Trophoblast cell (in vitro differentiated cells and primary cell): ENCODE measurements around the gene AKAP6.

Experiments used
- DNase-seq, 2 donors: peaks; one replicate each; pipeline ENCODE4 v3.0.0-alpha.2; 2016
- H2AFZ ChIP-seq: 2 replicates; pipeline ENCODE4 v1.6.1; 2013; ENCODE audit warnings: low read length, moderate library complexity, mild to moderate bottlenecking; ENCODE audit not compliant: insufficient read depth, poor library complexity
- H2AK5ac ChIP-seq: 2 replicates; pipeline ENCODE4 v1.6.1; 2013; ENCODE audit warnings: mild to moderate bottlenecking, low read length
- H2BK120ac ChIP-seq: 2 replicates; pipeline ENCODE4 v1.6.1; 2013; ENCODE audit warnings: low read length, mild to moderate bottlenecking, moderate library complexity; ENCODE audit not compliant: insufficient read depth, poor library complexity
- H2BK12ac ChIP-seq: 2 replicates; pipeline ENCODE4 v1.6.1; 2013; ENCODE audit warnings: mild to moderate bottlenecking, low read length, moderate library complexity
- H2BK5ac ChIP-seq: 2 replicates; pipeline ENCODE4 v1.6.1; 2013; ENCODE audit warnings: low read length, low read depth, moderate library complexity, mild to moderate bottlenecking; ENCODE audit not compliant: poor library complexity
- H3K14ac ChIP-seq: 2 replicates; pipeline ENCODE4 v1.6.1; 2013; ENCODE audit warnings: mild to moderate bottlenecking, low read length
- H3K18ac ChIP-seq: 2 replicates; pipeline ENCODE4 v1.6.1; 2013; ENCODE audit warnings: mild to moderate bottlenecking, low read length
- H3K23ac ChIP-seq: 2 replicates; pipeline ENCODE4 v1.6.1; 2013; ENCODE audit warnings: low read length
- H3K27ac ChIP-seq: 2 replicates; pipeline ENCODE4 v1.5.1; 2013; ENCODE audit warnings: low read depth, mild to moderate bottlenecking, inconsistent platforms, low read length, moderate library complexity
- H3K27me3 ChIP-seq: 2 replicates; pipeline ENCODE4 v1.6.1; 2013; ENCODE audit warnings: inconsistent platforms, mild to moderate bottlenecking, low read length, moderate library complexity; ENCODE audit not compliant: insufficient read depth
- H3K36me3 ChIP-seq, 2 experiments: 1 replicate in 1 of 2; 2 replicates in 1 of 2; pipeline ENCODE4 v1.6.1; 2013; ENCODE audit warnings: low read length in 2 of 2, mild to moderate bottlenecking in 2 of 2, moderate library complexity in 1 of 2; ENCODE audit not compliant: insufficient read depth in 2 of 2, control insufficient read depth in 1 of 2
- H3K4ac ChIP-seq: 2 replicates; pipeline ENCODE4 v1.6.1; 2013; ENCODE audit warnings: low read depth, mild to moderate bottlenecking, low read length, moderate library complexity
- H3K4me1 ChIP-seq, 2 experiments: 1 replicate in 1 of 2; 2 replicates in 1 of 2; pipeline ENCODE4 v1.6.1; 2013; ENCODE audit warnings: low read length in 2 of 2, mild to moderate bottlenecking in 2 of 2, moderate library complexity in 1 of 2; ENCODE audit not compliant: insufficient read depth in 2 of 2, control insufficient read depth in 1 of 2
- H3K4me2 ChIP-seq: 2 replicates; pipeline ENCODE4 v1.6.1; 2013; ENCODE audit warnings: inconsistent platforms, mild to moderate bottlenecking, low read length, moderate library complexity
- H3K4me3 ChIP-seq: 2 replicates; pipeline ENCODE4 v1.5.1; 2013; ENCODE audit warnings: mild to moderate bottlenecking, low read depth, low read length, inconsistent platforms
- H3K79me1 ChIP-seq: one replicate; pipeline ENCODE4 v1.6.1; 2013; ENCODE audit warnings: low read length
- H3K79me2 ChIP-seq: 2 replicates; pipeline ENCODE4 v1.6.1; 2013; ENCODE audit warnings: low read length, mild to moderate bottlenecking; ENCODE audit not compliant: control insufficient read depth, insufficient read depth, poor library complexity
- H3K9ac ChIP-seq: 2 replicates; pipeline ENCODE4 v1.6.1; 2013; ENCODE audit warnings: mild to moderate bottlenecking, low read length
- H3K9me3 ChIP-seq: 2 replicates; pipeline ENCODE4 v1.6.1; 2013; ENCODE audit warnings: low read depth, mild to moderate bottlenecking, control low read depth, inconsistent platforms, low read length; ENCODE audit not compliant: insufficient read depth
- H4K12ac ChIP-seq: 2 replicates; pipeline ENCODE4 v1.6.1; 2013; ENCODE audit warnings: low read depth, mild to moderate bottlenecking, low read length, moderate library complexity
- H4K8ac ChIP-seq: 2 replicates; pipeline ENCODE4 v1.6.1; 2013; ENCODE audit warnings: low read depth, mild to moderate bottlenecking, low read length, moderate library complexity
- H4K91ac ChIP-seq: one replicate; pipeline ENCODE4 v1.6.1; 2013; ENCODE audit warnings: low read depth, mild to moderate bottlenecking, low read length, moderate library complexity
- WGBS: extraction: QIAGEN DNeasy Blood & Tissue Kit; methylation state at CpG from one replicate; pipeline ENCODE4 v1.1.7; 2013; ENCODE audit warnings: missing lambda C conversion rate; ENCODE audit not compliant: insufficient read length, insufficient coverage; ENCODE audit errors: extremely low coverage; 5-methylcytosine and 5-hydroxymethylcytosine counted together

AKAP6 gene

DNA sequence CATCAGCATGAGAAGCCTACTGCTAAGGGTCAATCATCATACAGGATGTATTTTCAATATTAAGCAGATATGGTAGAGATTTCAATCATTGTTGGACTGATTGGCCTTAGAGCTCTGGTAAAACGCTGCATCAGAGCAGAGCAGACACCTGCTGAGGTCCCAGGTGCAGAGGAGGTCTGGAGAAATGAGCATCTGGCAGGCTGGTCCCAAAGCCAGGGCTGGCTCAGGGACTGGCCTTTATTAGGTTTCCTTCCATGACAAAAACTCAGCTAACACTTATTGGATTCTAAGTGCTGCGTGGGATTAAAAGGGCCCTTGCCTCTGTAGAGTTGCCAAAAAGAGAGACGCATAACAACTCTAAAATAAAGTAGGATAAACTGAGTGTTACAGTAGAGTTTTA lies 29.7 kb downstream of the AKAP6 start:
- Histone ChIP-seq H2BK5ac (no peak overlapping the region), H4K12ac (no peak overlapping the region), H2AFZ (no peak overlapping the region), H3K36me3 (no peaks in the 10 kb centered on the region), H3K4me2 (no peak overlapping the region), H2BK12ac (no peak overlapping the region), H3K14ac (no peak overlapping the region), H3K23ac (no peak overlapping the region), H3K4me1 (no peaks in the 10 kb centered on the region), H4K91ac (no peak overlapping the region), H3K79me2 (no peaks in the 10 kb centered on the region), H3K9ac (no peak overlapping the region), H3K18ac (no peak overlapping the region), H2AK5ac (no peak overlapping the region), H2BK120ac (no peak overlapping the region), H3K27ac (no peak overlapping the region), H3K9me3 (no peaks in the 10 kb centered on the region), H3K27me3 (no peaks in the 10 kb centered on the region), H4K8ac (no peak overlapping the region), H3K4me3 (no peak overlapping the region), H3K79me1 (no peaks in the 10 kb centered on the region), H3K4ac (no peak overlapping the region)
- WGBS, result no CpG with 5 or more reads among the region's 3 CpGs
- no peak for DNase-seq

DNA sequence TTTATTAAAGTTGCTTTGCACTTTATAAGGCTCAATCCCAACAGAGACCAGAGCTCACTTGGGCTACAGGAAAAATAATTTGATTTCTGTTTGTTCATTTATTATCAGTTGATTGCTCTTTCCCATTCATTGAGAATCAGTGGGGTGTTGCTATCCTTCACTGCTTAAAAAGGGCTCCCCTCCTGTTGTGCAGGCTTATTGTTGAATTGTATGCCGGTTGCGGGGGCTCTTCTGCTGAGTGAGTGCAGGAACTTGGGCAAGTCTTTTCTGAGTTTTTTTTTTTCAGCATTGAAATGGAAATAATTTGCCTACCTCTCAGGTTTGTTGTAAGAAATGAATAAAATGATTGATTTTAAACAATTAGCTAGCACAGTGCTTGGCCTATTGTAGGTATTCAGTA lies 32.6 kb downstream of the AKAP6 start:
- Histone ChIP-seq H4K8ac (no peak overlapping the region), H2BK12ac (no peak overlapping the region), H3K27me3 (no peaks in the 10 kb centered on the region), H3K79me2 (no peaks in the 10 kb centered on the region), H3K79me1 (peaks cover 4% of the 10 kb centered on the region), H3K14ac (no peak overlapping the region), H3K4ac (no peak overlapping the region), H3K18ac (no peak overlapping the region), H3K36me3 (no peaks in the 10 kb centered on the region), H3K9me3 (no peaks in the 10 kb centered on the region), H3K9ac (no peak overlapping the region), H2BK120ac (no peak overlapping the region), H3K23ac (no peak overlapping the region), H2BK5ac (no peak overlapping the region), H4K12ac (no peak overlapping the region), H3K27ac (no peak overlapping the region), H4K91ac (no peak overlapping the region), H3K4me2 (no peak overlapping the region), H3K4me1 (peaks cover 11% of the 10 kb centered on the region in 2 experiments), H3K4me3 (no peak overlapping the region), H2AK5ac (no peak overlapping the region), H2AFZ (no peak overlapping the region)
- DNase-seq, result no peak
- no CpG with 5 or more reads among the region's 2 CpGs for WGBS

DNA sequence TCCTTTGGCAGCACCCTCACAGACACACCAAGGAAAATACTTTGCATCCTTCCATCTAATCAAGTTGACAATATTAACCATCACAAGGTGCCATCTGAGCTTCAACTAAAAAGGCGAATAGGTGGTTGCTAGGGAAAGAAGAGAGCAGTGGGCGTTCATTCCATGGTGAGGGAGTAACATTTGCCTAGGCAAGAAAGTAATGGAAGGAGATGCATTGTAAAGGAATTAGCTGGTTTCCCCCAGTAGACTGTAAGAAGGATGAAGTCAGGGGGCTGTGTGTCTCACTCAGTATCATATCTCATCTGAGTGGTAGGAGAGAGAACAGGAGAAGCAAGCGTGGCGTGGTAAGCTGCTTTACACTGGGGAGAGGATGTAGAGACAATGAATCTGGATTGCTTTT lies 34.7 kb downstream of the AKAP6 start:
- Histone ChIP-seq H2BK12ac (no peak overlapping the region), H3K4me1 (peaks cover 11% of the 10 kb centered on the region in 2 experiments), H3K4ac (no peak overlapping the region), H2AK5ac (no peak overlapping the region), H2BK120ac (no peak overlapping the region), H4K8ac (no peak overlapping the region), H3K79me1 (peaks cover 4% of the 10 kb centered on the region), H3K9ac (no peak overlapping the region), H3K36me3 (no peaks in the 10 kb centered on the region), H2AFZ (no peak overlapping the region), H3K4me3 (no peak overlapping the region), H2BK5ac (no peak overlapping the region), H3K27ac (no peak overlapping the region), H3K14ac (no peak overlapping the region), H3K27me3 (no peaks in the 10 kb centered on the region), H3K18ac (no peak overlapping the region), H4K91ac (no peak overlapping the region), H3K23ac (no peak overlapping the region), H4K12ac (no peak overlapping the region), H3K79me2 (no peaks in the 10 kb centered on the region), H3K9me3 (no peaks in the 10 kb centered on the region), H3K4me2 (no peak overlapping the region)
- no peak for DNase-seq
- WGBS, result no CpG with 5 or more reads among the region's 4 CpGs

DNA sequence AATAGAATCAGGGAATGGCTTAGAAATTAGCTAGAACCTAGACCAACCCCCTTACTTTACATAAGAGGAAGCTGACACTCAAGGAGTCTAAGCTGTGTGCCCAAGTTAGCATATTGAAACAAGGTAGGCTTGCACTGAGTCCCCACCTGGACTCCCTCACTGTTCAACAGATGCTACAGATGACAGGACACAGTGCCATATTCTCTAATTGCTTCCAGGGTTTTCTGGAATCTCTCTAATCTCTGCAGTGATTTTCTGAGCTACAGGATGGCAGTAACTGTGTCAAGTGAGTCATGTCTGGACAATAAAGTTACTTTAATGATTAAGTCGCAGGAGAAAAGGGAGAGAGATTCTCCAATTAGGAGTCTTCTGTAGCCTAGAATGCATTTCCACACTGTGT lies 35.8 kb downstream of the AKAP6 start:
- Histone ChIP-seq H3K36me3 (no peaks in the 10 kb centered on the region), H3K4me2 (no peak overlapping the region), H2AK5ac (no peak overlapping the region), H3K4me3 (no peak overlapping the region), H3K23ac (no peak overlapping the region), H3K79me1 (peaks cover 4% of the 10 kb centered on the region), H4K12ac (no peak overlapping the region), H3K9me3 (no peaks in the 10 kb centered on the region), H3K27ac (no peak overlapping the region), H3K4ac (no peak overlapping the region), H2BK5ac (no peak overlapping the region), H3K4me1 (peaks cover 11% of the 10 kb centered on the region in 2 experiments), H3K9ac (no peak overlapping the region), H3K79me2 (no peaks in the 10 kb centered on the region), H3K14ac (no peak overlapping the region), H4K8ac (no peak overlapping the region), H4K91ac (no peak overlapping the region), H2AFZ (no peak overlapping the region), H3K27me3 (no peaks in the 10 kb centered on the region), H2BK12ac (no peak overlapping the region), H3K18ac (no peak overlapping the region), H2BK120ac (no peak overlapping the region)
- no peak for DNase-seq
- no CpG with 5 or more reads among the region's 1 CpG for WGBS
